GM19328 (cell line): ENCODE measurements around the gene OR4A5.
"Not testable (repeated sequence)": the region's sequence is repeated elsewhere in the genome, so short reads cannot be mapped to it uniquely, and the experiment has no call there.

Experiments
- ATAC-seq: cut with Tn5 transposase; IDR thresholded peaks from one replicate; pipeline ENCODE4 v1.9.1; 2021; ENCODE audit warnings: mild to moderate bottlenecking, moderate library complexity; ENCODE audit not compliant: unreplicated experiment

OR4A5 gene, protein sequence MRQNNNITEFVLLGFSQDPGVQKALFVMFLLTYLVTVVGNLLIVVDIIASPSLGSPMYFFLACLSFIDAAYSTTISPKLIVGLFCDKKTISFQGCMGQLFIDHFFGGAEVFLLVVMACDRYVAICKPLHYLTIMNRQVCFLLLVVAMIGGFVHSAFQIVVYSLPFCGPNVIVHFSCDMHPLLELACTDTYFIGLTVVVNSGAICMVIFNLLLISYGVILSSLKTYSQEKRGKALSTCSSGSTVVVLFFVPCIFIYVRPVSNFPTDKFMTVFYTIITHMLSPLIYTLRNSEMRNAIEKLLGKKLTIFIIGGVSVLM

DNA sequence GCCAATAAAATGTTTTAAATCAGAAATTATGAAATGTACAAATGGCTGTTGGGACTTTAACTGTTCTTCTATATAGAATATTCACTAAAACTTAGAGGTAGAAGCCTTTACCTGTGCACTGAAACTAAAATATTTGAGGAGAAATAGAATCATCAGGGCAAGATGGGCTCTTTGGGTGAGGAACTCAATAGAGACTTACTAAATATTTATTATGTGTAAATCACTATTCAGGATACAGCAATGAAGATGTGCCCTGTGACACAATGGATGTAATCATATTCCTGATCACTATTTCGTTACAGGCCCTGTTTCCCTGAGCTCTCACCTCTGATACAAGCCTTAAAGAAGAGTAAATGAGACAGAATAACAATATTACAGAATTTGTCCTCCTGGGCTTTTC, at the start of gene OR4A5:
OR4A5 (plus strand) TSS at position 301 of the 400 bp plus-strand sequence; CDS start at position 354, 53 bp downstream.
- ATAC-seq: not testable (repeated sequence)

DNA sequence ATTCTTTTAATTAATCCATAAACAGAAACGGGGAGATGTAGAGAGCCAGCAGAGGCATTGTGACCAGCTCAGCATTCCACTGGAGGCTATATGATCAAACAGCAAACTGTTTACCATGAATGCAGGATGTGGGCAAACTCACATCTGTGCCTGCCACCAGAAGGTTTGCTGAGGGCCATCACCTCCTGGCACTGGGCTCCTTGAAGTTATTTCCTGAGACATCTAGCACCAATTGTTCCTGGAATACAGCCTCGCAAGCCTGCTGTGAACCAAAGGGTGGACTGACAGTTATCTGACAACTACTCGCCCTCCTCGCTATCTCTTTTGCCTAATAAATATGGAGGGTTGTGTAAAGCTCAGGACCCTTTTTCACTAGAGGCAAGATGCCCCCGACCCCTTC, 13.5 kb downstream of the OR4A5 start:
- ATAC-seq: not testable (repeated sequence)
